Mesendoderm (in vitro differentiated cells): Measurements from ENCODE around the gene GJB4.

Experiments used
- DNase-seq: peaks from one replicate; pipeline ENCODE4 v3.0.0; 2013
- H2AK5ac ChIP-seq: 2 replicates; pipeline ENCODE4 v1.6.1; 2013; ENCODE audit warnings: low read length, inconsistent platforms
- H2BK120ac ChIP-seq: 2 replicates; pipeline ENCODE4 v1.6.1; 2013; ENCODE audit warnings: low read depth, mild to moderate bottlenecking, low read length, moderate library complexity, mixed read lengths
- H2BK15ac ChIP-seq: replicated peaks from 2 replicates; pipeline ENCODE4 v1.6.1; 2013; ENCODE audit warnings: low read depth, mild to moderate bottlenecking, moderate library complexity
- H2BK5ac ChIP-seq: 2 replicates; pipeline ENCODE4 v1.6.1; 2013; ENCODE audit warnings: low read length, inconsistent platforms
- H3K18ac ChIP-seq: 2 replicates; pipeline ENCODE4 v1.6.1; 2013; ENCODE audit warnings: mild to moderate bottlenecking, low read length, mixed read lengths
- H3K23ac ChIP-seq: one replicate; pipeline ENCODE4 v1.6.1; 2013; ENCODE audit warnings: low read length
- H3K27ac ChIP-seq: 2 replicates; pipeline ENCODE4 v1.5.1; 2013; ENCODE audit warnings: low read depth, mild to moderate bottlenecking, inconsistent platforms, low read length, moderate library complexity
- H3K27me3 ChIP-seq: 2 replicates; pipeline ENCODE4 v1.6.1; 2013; ENCODE audit warnings: low read length, control low read depth, mild to moderate bottlenecking, inconsistent platforms; ENCODE audit not compliant: insufficient read depth, poor library complexity
- H3K36me3 ChIP-seq: 2 replicates; pipeline ENCODE4 v1.6.1; 2013; ENCODE audit warnings: low read length, inconsistent platforms; ENCODE audit not compliant: control insufficient read depth, insufficient read depth
- H3K4ac ChIP-seq: one replicate; pipeline ENCODE4 v1.6.1; 2013; ENCODE audit warnings: low read depth, mild to moderate bottlenecking, low read length, moderate library complexity
- H3K4me1 ChIP-seq: 2 replicates; pipeline ENCODE4 v1.6.1; 2013; ENCODE audit warnings: low read depth, low read length, inconsistent platforms; ENCODE audit not compliant: control insufficient read depth
- H3K4me2 ChIP-seq: 2 replicates; pipeline ENCODE4 v1.6.1; 2013; ENCODE audit warnings: low read length
- H3K4me3 ChIP-seq: 2 replicates; pipeline ENCODE4 v1.5.1; 2013; ENCODE audit warnings: mild to moderate bottlenecking, low read length
- H3K56ac ChIP-seq: one replicate; pipeline ENCODE4 v1.6.1; 2013; ENCODE audit warnings: low read length
- H3K79me1 ChIP-seq: 2 replicates; pipeline ENCODE4 v1.6.1; 2013; ENCODE audit warnings: low read length, inconsistent platforms
- H3K79me2 ChIP-seq: 2 replicates; pipeline ENCODE4 v1.6.1; 2013; ENCODE audit warnings: mild to moderate bottlenecking, low read length; ENCODE audit not compliant: control insufficient read depth, insufficient read depth
- H3K9ac ChIP-seq: 2 replicates; pipeline ENCODE4 v1.6.1; 2013; ENCODE audit warnings: low read length, inconsistent platforms
- H4K5ac ChIP-seq: one replicate; pipeline ENCODE4 v1.6.1; 2013; ENCODE audit warnings: low read length
- H4K8ac ChIP-seq: one replicate; pipeline ENCODE4 v1.6.1; 2013; ENCODE audit warnings: low read depth, mild to moderate bottlenecking, control low read depth, low read length, moderate library complexity
- WGBS: extraction: QIAGEN DNeasy Blood & Tissue Kit; methylation state at CpG from one replicate; pipeline ENCODE4 v1.1.7; 2013; ENCODE audit warnings: low lambda C conversion rate, missing lambda C conversion rate; ENCODE audit not compliant: insufficient coverage; ENCODE audit errors: extremely low coverage; 5-methylcytosine and 5-hydroxymethylcytosine counted together

The GJB4 gene

DNA sequence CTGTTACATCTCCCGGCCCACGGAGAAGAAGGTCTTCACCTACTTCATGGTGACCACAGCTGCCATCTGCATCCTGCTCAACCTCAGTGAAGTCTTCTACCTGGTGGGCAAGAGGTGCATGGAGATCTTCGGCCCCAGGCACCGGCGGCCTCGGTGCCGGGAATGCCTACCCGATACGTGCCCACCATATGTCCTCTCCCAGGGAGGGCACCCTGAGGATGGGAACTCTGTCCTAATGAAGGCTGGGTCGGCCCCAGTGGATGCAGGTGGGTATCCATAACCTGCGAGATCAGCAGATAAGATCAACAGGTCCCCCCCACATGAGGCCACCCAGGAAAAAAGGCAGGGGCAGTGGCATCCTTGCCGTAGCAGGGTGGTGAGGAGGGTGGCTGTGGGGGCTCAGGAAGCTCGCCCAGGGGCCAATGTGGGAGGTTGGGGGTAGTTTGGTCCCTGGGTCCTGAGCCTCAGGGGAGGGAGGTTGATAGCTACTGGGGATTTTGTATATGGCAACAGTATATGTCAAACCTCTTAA, 2.3 kb downstream of the GJB4 start:
- Histone ChIP-seq H3K27ac (no peak overlapping the region), H3K4me3 (no peak overlapping the region), H2AK5ac (no peak overlapping the region), H3K18ac (no peak overlapping the region), H3K4me2 (no peak overlapping the region), H2BK120ac (no peak overlapping the region), H4K5ac (no peak overlapping the region), H2BK15ac (no peak overlapping the region), H3K4ac (no peak overlapping the region), H3K9ac (no peak overlapping the region), H3K56ac (no peak overlapping the region), H4K8ac (no peak overlapping the region), H3K79me2 (no peaks in the 10 kb centered on the region), H3K4me1 (peaks cover 5% of the 10 kb centered on the region), H3K36me3 (no peaks in the 10 kb centered on the region), H3K27me3 (no peaks in the 10 kb centered on the region), H3K79me1 (no peaks in the 10 kb centered on the region), H2BK5ac (no peak overlapping the region), H3K23ac (no peak overlapping the region)
- no CpG with 5 or more reads among the region's 13 CpGs for WGBS
- no peak for DNase-seq

DNA sequence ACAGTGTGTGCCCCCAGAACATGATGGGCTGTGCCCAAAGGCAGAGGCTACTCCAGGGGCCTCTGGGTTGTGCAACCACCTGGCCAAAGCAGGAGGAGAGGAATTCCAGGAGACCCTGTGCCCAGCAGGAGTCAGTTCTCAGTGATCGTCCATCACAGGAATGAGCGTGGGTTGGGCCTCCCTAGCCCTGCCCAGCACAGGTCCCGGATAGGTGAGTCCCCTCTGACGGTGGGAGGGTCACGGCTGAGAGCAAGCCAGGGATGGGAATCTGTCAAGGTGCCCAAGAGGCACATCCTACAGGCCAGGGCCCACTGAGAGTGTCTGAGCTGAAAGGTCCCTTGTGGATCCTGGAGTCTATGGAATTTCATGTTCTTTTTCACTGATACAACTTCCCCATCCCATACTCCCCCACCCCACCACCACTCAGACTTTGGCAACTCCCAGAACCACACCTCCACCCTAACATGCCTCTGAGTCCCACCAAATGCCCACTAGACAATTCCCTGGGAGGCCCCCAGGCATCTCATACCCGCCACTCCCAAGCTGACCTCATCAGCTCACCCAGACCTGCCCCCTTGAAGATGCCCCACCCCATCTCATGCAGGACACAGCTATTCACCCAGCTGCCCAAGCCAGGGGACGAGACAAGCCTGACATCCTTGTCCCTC, 3.1 kb downstream of the GJB4 start:
- H3K27ac ChIP-seq = no peak overlapping the region
- H4K5ac ChIP-seq = no peak overlapping the region

DNA sequence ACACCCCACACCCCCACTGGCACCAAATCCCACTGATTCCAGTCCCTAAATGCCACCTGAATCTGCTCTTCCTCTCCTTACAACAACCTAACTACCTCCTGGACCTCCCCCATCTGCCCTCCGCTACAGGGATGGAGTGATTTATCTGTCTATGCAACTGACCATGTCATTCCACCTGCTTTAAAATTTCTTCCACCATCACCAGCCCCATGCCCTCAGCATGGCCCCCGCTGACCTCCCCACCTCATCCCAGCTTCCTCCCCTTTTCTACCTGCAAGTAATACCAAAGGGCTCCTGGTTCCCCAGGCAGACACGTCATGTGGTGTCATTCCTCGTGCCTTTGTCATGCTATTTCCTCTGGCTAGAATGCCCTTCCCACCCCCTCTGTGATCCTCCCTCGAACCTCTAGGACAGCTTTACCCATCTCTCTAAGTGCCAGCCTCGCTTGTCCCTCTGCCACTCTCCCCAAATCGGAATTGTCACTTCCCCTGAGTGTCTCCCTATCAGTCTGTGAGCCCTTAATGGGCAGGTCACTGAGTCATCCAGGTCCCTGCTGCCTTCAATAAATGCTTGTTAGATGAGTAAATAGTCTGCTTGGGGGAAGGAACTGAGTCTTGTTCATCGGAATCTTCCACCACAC, 3.7 kb downstream of the GJB4 start:
- H3K79me2 ChIP-seq = no peaks in the 10 kb centered on the region
- no peak overlapping the region for H3K27ac ChIP-seq
- H3K23ac ChIP-seq = no peak overlapping the region
- H3K9ac ChIP-seq = no peak overlapping the region
- peak overlapping the region; percentile 15 for H3K56ac ChIP-seq
- H2AK5ac ChIP-seq = no peak overlapping the region
- no peaks in the 10 kb centered on the region for H3K36me3 ChIP-seq
- H3K4me3 ChIP-seq = no peak overlapping the region
- no CpG with 5 or more reads among the region's 8 CpGs for WGBS
- H4K8ac ChIP-seq = no peak overlapping the region
- peak; percentile 90 for DNase-seq
- H4K5ac ChIP-seq = no peak overlapping the region
- peaks cover 5% of the 10 kb centered on the region for H3K4me1 ChIP-seq
- H3K79me1 ChIP-seq = no peaks in the 10 kb centered on the region
- H3K27me3 ChIP-seq = no peaks in the 10 kb centered on the region
- no peak overlapping the region for H3K4me2 ChIP-seq
- no peak overlapping the region for H2BK15ac ChIP-seq
- peak overlapping the region; percentile 30 for H2BK5ac ChIP-seq
- H3K18ac ChIP-seq = no peak overlapping the region
- H2BK120ac ChIP-seq = no peak overlapping the region
- no peak overlapping the region for H3K4ac ChIP-seq

More for the DNA sequence above, 3.1 kb downstream of the GJB4 start:
- H2BK15ac ChIP-seq = no peak overlapping the region
- no peaks in the 10 kb centered on the region for H3K27me3 ChIP-seq
- H3K56ac ChIP-seq = peak overlapping the region; percentile 15
- H3K4me1 ChIP-seq = peaks cover 5% of the 10 kb centered on the region
- H4K8ac ChIP-seq = no peak overlapping the region
- H3K18ac ChIP-seq = no peak overlapping the region
- H2BK5ac ChIP-seq = no peak overlapping the region
- H3K23ac ChIP-seq = no peak overlapping the region
- H3K4me2 ChIP-seq = no peak overlapping the region
- H3K9ac ChIP-seq = no peak overlapping the region
- no CpG with 5 or more reads among the region's 7 CpGs for WGBS
- no peak for DNase-seq
- no peak overlapping the region for H3K4me3 ChIP-seq
- H3K36me3 ChIP-seq = no peaks in the 10 kb centered on the region
- H2AK5ac ChIP-seq = no peak overlapping the region
- H3K79me2 ChIP-seq = no peaks in the 10 kb centered on the region
- no peak overlapping the region for H2BK120ac ChIP-seq
- H3K79me1 ChIP-seq = no peaks in the 10 kb centered on the region
- H3K4ac ChIP-seq = no peak overlapping the region

DNA sequence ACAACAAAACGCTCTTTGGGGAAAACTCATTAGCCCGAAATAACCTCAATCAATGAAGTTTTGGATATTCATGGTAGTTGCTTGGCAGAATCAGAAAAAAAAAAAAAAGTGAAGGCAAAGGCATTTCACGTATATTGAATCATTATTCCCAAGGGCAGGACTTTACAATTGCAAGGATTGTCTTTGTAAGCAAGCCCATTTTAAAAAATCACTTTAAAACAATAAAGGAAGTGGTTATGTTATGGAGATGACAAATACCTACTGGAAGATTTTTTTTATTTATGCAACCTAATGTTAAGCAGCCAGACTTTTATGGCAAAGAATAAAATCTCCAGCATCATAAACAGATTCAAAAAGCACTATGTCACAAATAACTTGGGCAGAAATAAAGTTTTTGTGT, 9.3 kb downstream of the GJB4 start:
- H4K5ac ChIP-seq = no peak overlapping the region
- H3K79me2 ChIP-seq = no peaks in the 10 kb centered on the region
- no peaks in the 10 kb centered on the region for H3K36me3 ChIP-seq
- no peak overlapping the region for H2AK5ac ChIP-seq
- H3K79me1 ChIP-seq = no peaks in the 10 kb centered on the region
- no peaks in the 10 kb centered on the region for H3K27me3 ChIP-seq
- WGBS = no CpG with 5 or more reads among the region's 3 CpGs
- H2BK120ac ChIP-seq = no peak overlapping the region
- no peak for DNase-seq
- H3K9ac ChIP-seq = no peak overlapping the region
- no peak overlapping the region for H3K23ac ChIP-seq
- no peak overlapping the region for H2BK15ac ChIP-seq
- no peaks in the 10 kb centered on the region for H3K4me1 ChIP-seq
- H3K27ac ChIP-seq = no peak overlapping the region
- no peak overlapping the region for H2BK5ac ChIP-seq
- no peak overlapping the region for H3K4ac ChIP-seq
- no peak overlapping the region for H3K56ac ChIP-seq
- no peak overlapping the region for H4K8ac ChIP-seq
- H3K18ac ChIP-seq = no peak overlapping the region
- no peak overlapping the region for H3K4me3 ChIP-seq
- no peak overlapping the region for H3K4me2 ChIP-seq

DNA sequence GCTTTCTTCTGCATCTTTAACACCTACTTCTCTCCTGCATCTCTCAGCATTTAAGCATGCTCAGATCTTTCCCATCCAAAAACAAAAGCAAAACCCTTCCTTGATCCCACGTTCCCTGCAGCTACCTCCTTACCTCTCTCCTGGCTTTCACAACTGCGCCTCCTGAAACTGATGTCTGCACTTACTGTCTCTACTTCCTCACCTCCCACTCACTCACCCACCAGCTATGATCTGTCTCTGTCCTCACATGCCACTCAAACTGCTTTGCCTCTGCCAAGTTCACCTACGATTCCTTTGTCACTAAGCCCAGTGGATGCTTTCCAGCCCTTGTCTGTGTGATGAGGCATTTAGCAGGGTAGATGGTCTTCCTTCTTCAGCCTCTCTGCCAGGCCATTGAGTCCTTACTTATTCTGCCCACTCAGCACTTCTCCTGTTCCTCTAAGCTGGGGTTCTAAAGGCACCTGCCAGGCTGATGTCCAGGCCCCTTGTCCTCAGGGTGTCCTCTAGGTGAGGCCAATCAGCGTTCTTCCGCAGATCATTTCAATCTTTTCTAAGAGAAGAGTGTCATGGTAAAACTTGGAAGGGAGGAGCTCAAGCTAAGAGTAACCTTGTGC, 11.5 kb downstream of the GJB4 start:
- Histone ChIP-seq H3K27me3 (no peaks in the 10 kb centered on the region), H4K5ac (no peak overlapping the region), H2BK15ac (no peak overlapping the region), H3K4me3 (no peak overlapping the region), H2BK120ac (no peak overlapping the region), H3K4me1 (no peaks in the 10 kb centered on the region), H2AK5ac (no peak overlapping the region), H3K56ac (peak overlapping the region; percentile 17), H3K36me3 (no peaks in the 10 kb centered on the region), H3K79me1 (no peaks in the 10 kb centered on the region), H3K27ac (no peak overlapping the region), H3K23ac (no peak overlapping the region), H3K18ac (no peak overlapping the region), H3K4me2 (no peak overlapping the region), H2BK5ac (no peak overlapping the region), H4K8ac (no peak overlapping the region), H3K4ac (no peak overlapping the region), H3K79me2 (no peaks in the 10 kb centered on the region), H3K9ac (no peak overlapping the region)
- no peak for DNase-seq
- WGBS = no CpG with 5 or more reads among the region's 5 CpGs
